ENCODE results near the gene SFPQ.
"Not testable (repeated sequence)": the region's sequence is repeated elsewhere in the genome, so short reads cannot be mapped to it uniquely, and the experiment has no call there.

SFPQ gene

DNA sequence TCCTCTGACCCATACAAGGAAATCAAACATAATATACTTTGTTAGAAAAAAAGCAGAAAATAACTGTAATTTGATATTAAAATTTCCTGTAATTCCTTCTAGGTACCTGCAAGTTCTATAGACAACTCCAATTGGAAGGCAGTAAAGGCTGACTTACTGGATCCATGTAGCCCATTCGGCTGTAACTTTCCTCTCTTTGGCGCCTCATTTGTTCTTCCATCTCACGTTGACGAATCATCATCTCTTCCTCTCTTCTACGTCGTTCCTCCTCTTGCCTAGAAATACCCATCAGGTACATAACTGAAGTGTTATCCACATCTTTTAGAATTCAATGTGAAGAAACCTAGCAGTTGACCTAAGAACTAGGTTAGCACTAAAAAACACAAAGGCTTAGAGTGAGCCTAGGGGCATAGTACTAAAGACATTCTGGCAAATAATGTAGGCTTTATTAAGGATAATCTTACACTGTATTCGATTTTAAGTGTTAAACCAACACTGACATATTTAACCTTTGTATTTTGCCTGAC lies 5.1 kb downstream of the SFPQ start:
- in situ Hi-C loops (cut with MboI; ENCODE audit: low sequenced_read_pairs), result no loop called here

DNA sequence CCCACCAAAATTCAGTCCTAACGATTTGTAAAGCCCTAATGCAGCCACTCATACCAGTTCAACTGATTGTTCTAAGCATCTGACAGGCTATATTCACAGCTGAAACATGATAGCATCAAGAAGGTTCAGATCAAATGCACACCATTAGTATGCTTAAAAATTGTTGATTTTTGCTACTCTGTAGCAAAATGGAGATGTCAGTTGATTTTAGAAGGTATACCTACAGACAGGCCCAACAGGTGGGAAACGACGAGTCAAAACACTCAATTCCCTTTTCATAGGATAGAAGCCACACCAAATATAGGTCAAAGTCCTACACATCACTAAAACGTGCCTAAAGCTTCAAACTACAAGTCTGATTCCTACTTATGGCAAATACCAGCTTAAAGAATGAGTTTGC lies 6.7 kb downstream of the SFPQ start:
- in situ Hi-C loops (cut with MboI; ENCODE audit: low sequenced_read_pairs), result no loop called here

- in situ Hi-C loops (cut with MboI; ENCODE audit: low sequenced_read_pairs), result no loop called here
Observed at GRCh38 chr1:35185200-35185599, 7.7 kb downstream of the SFPQ start.

- in situ Hi-C loops (cut with MboI; ENCODE audit: low sequenced_read_pairs), result no loop called here
Observed at GRCh38 chr1:35184495-35185199, 8.3 kb downstream of the SFPQ start.

- in situ Hi-C loops (cut with MboI; ENCODE audit: low sequenced_read_pairs), result no loop called here
Observed at GRCh38 chr1:35181790-35182455, 11.0 kb downstream of the SFPQ start.

GRCh38 chr1:35180776-35181374 lies 12.1 kb downstream of the SFPQ start:
- in situ Hi-C loops (cut with MboI; ENCODE audit: low sequenced_read_pairs), result no loop called here

GRCh38 chr1:35179908-35180307 lies 13.0 kb downstream of the SFPQ start:
- in situ Hi-C loops (cut with MboI; ENCODE audit: low sequenced_read_pairs), result no loop called here

- in situ Hi-C loops (cut with MboI; ENCODE audit: low sequenced_read_pairs), result no loop called here
Observed at GRCh38 chr1:35178874-35179380, 14.0 kb downstream of the SFPQ start.

GRCh38 chr1:35178295-35178695 lies 14.7 kb downstream of the SFPQ start:
- in situ Hi-C loops (cut with MboI; ENCODE audit: low sequenced_read_pairs), result no loop called here

DNA sequence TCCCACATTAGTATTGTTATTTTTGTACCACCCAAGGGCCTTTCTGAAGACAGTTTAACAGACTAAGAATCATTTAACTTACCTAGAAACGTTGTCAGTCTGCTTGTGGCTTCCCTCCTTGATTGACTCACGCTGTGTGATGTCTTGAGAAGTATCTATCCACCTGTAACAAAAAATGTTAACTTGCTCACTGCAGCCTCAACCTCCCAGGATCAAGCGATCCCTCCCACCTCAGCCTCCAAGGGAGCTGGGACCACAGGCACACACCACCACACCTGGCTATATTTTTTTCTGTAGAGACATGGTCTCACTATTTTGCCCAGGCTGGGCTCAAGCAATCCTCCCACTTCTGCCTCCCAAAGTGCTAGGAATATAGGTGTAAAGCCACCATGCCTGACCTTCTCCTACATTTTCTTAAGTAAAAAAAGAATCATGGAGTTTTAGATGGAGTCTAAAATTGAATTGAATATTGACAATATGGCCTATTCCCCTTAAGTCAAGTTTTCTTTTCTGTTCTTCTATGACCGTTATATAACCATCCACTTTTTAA lies 15.6 kb downstream of the SFPQ start:
- in situ Hi-C loops (cut with MboI; ENCODE audit: low sequenced_read_pairs), result no loop called here

DNA sequence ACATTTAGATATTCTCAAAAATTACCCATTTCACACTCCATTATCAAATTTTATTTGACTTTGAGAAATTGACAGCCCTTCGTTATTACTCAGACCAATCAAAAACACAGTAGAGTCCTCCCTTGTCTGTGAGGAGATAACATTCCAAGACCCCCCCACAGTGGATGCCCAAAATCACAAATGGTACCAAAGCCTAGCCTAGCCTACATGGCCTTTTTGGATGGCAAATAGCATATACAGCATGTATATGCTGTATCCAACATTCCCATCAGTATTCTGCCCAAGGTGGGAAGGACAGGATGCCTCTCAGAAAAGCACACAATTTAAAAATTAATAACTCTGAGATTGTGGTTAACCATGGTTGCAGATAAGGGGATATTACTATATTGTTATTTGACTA lies 17.3 kb downstream of the SFPQ start:
- in situ Hi-C loops (cut with MboI; ENCODE audit: low sequenced_read_pairs), result no loop called here

DNA sequence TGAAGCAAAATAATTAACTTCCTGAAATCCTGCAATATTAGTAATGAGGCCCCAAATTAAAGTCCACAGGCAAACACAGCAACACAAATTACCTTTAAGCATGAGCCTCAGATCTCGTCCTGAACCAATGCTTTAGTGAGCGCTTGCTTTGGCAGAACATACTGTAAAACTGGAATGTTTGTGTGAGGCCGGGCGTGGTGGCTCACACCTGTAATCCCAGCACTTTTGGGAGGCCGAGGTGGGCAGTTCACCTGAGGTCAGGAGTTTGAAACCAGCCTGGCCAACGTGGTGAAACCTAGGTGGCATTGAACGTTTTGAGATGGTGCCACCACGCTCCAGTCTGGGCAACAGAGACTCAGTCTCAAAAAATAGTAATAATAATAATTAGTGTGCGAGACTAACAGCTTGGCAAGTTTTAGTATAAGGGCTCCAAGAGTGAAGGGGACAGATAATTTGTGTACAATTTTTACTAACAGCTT lies 17.8 kb downstream of the SFPQ start:
- in situ Hi-C loops (cut with MboI; ENCODE audit: low sequenced_read_pairs), result no loop called here

- in situ Hi-C loops (cut with MboI; ENCODE audit: low sequenced_read_pairs), result no loop called here
Observed at GRCh38 chr1:35173909-35174540, 18.9 kb downstream of the SFPQ start.

- in situ Hi-C loops (cut with MboI; ENCODE audit: low sequenced_read_pairs), result no loop called here
Observed at GRCh38 chr1:35173491-35173890, 19.5 kb downstream of the SFPQ start.

GRCh38 chr1:35172022-35172421 lies 20.9 kb downstream of the SFPQ start:
- in situ Hi-C loops (cut with MboI; ENCODE audit: low sequenced_read_pairs), result no loop called here

- in situ Hi-C loops (cut with MboI; ENCODE audit: low sequenced_read_pairs), result no loop called here
Observed at GRCh38 chr1:35171579-35171978, 21.4 kb downstream of the SFPQ start.

- in situ Hi-C loops (cut with MboI; ENCODE audit: low sequenced_read_pairs), result no loop called here
Observed at GRCh38 chr1:35164893-35165292, 28.1 kb downstream of the SFPQ start.

DNA sequence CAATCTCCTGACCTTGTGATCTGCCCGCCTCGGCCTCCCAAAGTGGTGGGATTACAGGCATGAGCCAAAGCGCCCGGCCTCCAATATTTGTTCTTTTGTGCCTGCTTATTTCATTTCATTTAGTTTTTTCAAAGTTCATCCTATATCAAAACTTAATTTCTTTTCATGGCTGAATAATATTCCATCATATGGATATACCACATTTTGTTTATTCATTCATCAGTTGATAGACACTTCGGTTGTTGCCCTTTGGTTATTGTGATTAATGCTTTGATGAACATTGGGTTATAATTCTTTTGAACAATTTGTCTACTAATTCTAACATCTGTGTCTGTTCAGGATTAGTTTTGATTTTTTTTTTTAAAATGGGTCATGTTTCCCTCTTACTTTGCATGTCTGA lies 41.7 kb downstream of the SFPQ start:
- in situ Hi-C loops (cut with MboI; ENCODE audit: low sequenced_read_pairs), result no loop called here

- in situ Hi-C loops (cut with MboI; ENCODE audit: low sequenced_read_pairs), result not testable (repeated sequence)
Observed at GRCh38 chr1:35145892-35146549, 46.9 kb downstream of the SFPQ start.

GRCh38 chr1:35143737-35144508 lies 49.0 kb downstream of the SFPQ start:
- in situ Hi-C loops (cut with MboI; ENCODE audit: low sequenced_read_pairs), result no loop called here

Measured in HL-60/S4 (cell line).